ENCODE data around the gene EYA4.

EYA4 gene

DNA sequence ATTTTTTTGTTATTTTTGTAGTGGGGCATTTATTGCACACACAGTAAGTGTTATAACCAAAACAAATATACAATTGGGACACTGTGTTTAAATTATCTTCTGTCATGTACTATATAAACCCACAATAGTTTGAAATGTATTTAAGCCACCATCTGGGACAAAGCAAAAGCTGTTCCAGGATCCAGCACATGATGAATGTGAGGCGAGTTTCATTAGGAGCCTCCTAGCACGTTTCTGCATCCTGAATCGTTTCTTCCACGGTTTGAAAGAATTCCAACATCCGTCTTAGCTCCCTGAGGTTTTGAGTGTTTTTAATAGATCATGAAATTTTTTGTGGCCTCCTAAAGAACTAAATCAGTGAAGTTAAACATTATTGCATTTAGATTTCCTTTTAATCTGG lies 65.8 kb downstream of the EYA4 start:
- H3K4me3 ChIP-seq (ENCODE audit: low read depth, low read length), result no peak overlapping the region
- no peak for DNase-seq (ENCODE audit: low read depth)
- TF ChIP-seq MAX (IDR thresholded peaks at IDR 0.05; ENCODE audit: low read depth, low read length) (no peak), MYC (IDR thresholded peaks at IDR 0.05; ENCODE audit: low read depth, low read length) (no peak), CTCF (IDR thresholded peaks at IDR 0.05; ENCODE audit: low read depth, low read length) (no peak), POLR2A (IDR thresholded peaks at IDR 0.05; ENCODE audit: extremely low read depth, insufficient read length) (no peak)

- no peak for TF ChIP-seq MYC (IDR thresholded peaks at IDR 0.05; ENCODE audit: low read depth, low read length)
- no peak for TF ChIP-seq CTCF (IDR thresholded peaks at IDR 0.05; ENCODE audit: low read depth, low read length)
- no peak for TF ChIP-seq MAX (IDR thresholded peaks at IDR 0.05; ENCODE audit: low read depth, low read length)
- no peak for TF ChIP-seq POLR2A (IDR thresholded peaks at IDR 0.05; ENCODE audit: extremely low read depth, insufficient read length)
- no peak for DNase-seq (ENCODE audit: low read depth)
- H3K4me3 ChIP-seq (ENCODE audit: low read depth, low read length), result no peak overlapping the region
Observed at GRCh38 chr6:133309579-133309978, 68.4 kb downstream of the EYA4 start.

GRCh38 chr6:133312006-133312405 lies 70.8 kb downstream of the EYA4 start:
- TF ChIP-seq CTCF (IDR thresholded peaks at IDR 0.05; ENCODE audit: low read depth, low read length) (no peak), POLR2A (IDR thresholded peaks at IDR 0.05; ENCODE audit: extremely low read depth, insufficient read length) (no peak)
- no peak overlapping the region for H3K4me3 ChIP-seq (ENCODE audit: low read depth, low read length)
- DNase-seq (ENCODE audit: low read depth), result no peak

DNA sequence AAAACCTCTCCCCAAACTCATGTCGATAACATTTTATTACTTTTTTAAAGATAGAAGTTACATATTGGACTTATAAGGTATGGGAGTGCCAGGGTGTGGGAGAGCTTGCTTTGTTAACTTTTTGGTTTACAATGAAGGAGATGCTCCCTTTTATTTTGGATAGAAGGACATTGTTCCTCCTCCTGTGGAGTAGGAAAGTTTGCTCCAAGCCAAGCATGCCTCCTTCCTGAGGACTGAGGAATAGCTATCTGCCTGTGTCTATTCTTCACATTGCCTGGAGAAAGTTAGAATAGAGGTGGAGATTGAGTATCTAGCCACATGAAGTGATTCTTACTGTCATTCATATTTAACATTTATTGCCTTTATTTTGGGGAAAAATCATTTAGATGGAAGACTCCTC lies 71.9 kb downstream of the EYA4 start:
- TF ChIP-seq POLR2A (IDR thresholded peaks at IDR 0.05; ENCODE audit: extremely low read depth, insufficient read length), result no peak
- no peak for TF ChIP-seq CTCF (IDR thresholded peaks at IDR 0.05; ENCODE audit: low read depth, low read length)
- TF ChIP-seq MYC (IDR thresholded peaks at IDR 0.05; ENCODE audit: low read depth, low read length), result no peak
- no peak for TF ChIP-seq MAX (IDR thresholded peaks at IDR 0.05; ENCODE audit: low read depth, low read length)
- no peak for DNase-seq (ENCODE audit: low read depth)
- no peak overlapping the region for H3K4me3 ChIP-seq (ENCODE audit: low read depth, low read length)

GRCh38 chr6:133314947-133315346 lies 73.8 kb downstream of the EYA4 start:
- no peak overlapping the region for H3K4me3 ChIP-seq (ENCODE audit: low read depth, low read length)
- DNase-seq (ENCODE audit: low read depth), result no peak
- TF ChIP-seq POLR2A (IDR thresholded peaks at IDR 0.05; ENCODE audit: extremely low read depth, insufficient read length), result no peak
- TF ChIP-seq MYC (IDR thresholded peaks at IDR 0.05; ENCODE audit: low read depth, low read length), result no peak
- no peak for TF ChIP-seq CTCF (IDR thresholded peaks at IDR 0.05; ENCODE audit: low read depth, low read length)
- no peak for TF ChIP-seq MAX (IDR thresholded peaks at IDR 0.05; ENCODE audit: low read depth, low read length)

- peak; percentile 9 for DNase-seq (ENCODE audit: low read depth)
- no peak overlapping the region for H3K4me3 ChIP-seq (ENCODE audit: low read depth, low read length)
- TF ChIP-seq POLR2A (IDR thresholded peaks at IDR 0.05; ENCODE audit: extremely low read depth, insufficient read length) (no peak), MYC (IDR thresholded peaks at IDR 0.05; ENCODE audit: low read depth, low read length) (no peak), MAX (IDR thresholded peaks at IDR 0.05; ENCODE audit: low read depth, low read length) (no peak), CTCF (IDR thresholded peaks at IDR 0.05; ENCODE audit: low read depth, low read length) (no peak)
Observed at GRCh38 chr6:133315811-133316210, 74.7 kb downstream of the EYA4 start.
